DND-41 (cell line): ENCODE measurements around the gene JAKMIP1.

ENCODE experiments used
- ATAC-seq: fragments of 200-7000 bp; cut with Tn5 transposase; 3 replicates; pipeline ENCODE4 v1.9.1; 2021; ENCODE audit warnings: low read depth; ENCODE audit not compliant: insufficient read depth
- DNase-seq: peaks from one replicate; pipeline ENCODE4 v3.0.0-alpha.2; 2020
- H2AFZ ChIP-seq: 2 replicates; pipeline ENCODE4 v1.6.0; 2012; ENCODE audit warnings: low read depth, low read length
- H3K27ac ChIP-seq: 2 replicates; pipeline ENCODE4 v1.5.1; 2012; ENCODE audit warnings: low read length, inconsistent platforms
- H3K27me3 ChIP-seq: fragments of 200-600 bp; sonication (generic); 2 replicates; pipeline ENCODE4 v1.6.0; 2012; ENCODE audit warnings: low read length, mild to moderate bottlenecking, inconsistent platforms; ENCODE audit not compliant: insufficient read depth, poor library complexity
- H3K36me3 ChIP-seq: 2 replicates; pipeline ENCODE4 v1.5.1; 2012; ENCODE audit warnings: low read length, inconsistent platforms; ENCODE audit not compliant: insufficient read depth
- H3K4me1 ChIP-seq: 2 replicates; pipeline ENCODE4 v1.5.1; 2012; ENCODE audit warnings: mild to moderate bottlenecking, low read length; ENCODE audit not compliant: insufficient read depth
- H3K4me2 ChIP-seq: 2 replicates; pipeline ENCODE4 v1.6.0; 2012; ENCODE audit warnings: mild to moderate bottlenecking, moderate library complexity, low read length, inconsistent platforms; ENCODE audit not compliant: insufficient read depth
- H3K4me3 ChIP-seq, 2 experiments: fragments of 200-600 bp in 1 of 2; shearing (Covaris generic) in 1 of 2; 2 replicates each; pipeline ENCODE4 v1.5.1; 2012 to 2016; ENCODE audit warnings: inconsistent platforms in 2 of 2, low read length in 2 of 2, mild to moderate bottlenecking in 2 of 2, low read depth in 1 of 2, moderate library complexity in 1 of 2
- H3K79me2 ChIP-seq: 2 replicates; pipeline ENCODE4 v1.6.0; 2012; ENCODE audit warnings: low read length, inconsistent platforms; ENCODE audit not compliant: insufficient read depth
- H3K9ac ChIP-seq: 2 replicates; pipeline ENCODE4 v1.6.0; 2012; ENCODE audit warnings: low read depth, mild to moderate bottlenecking, inconsistent platforms, low read length, moderate library complexity
- H3K9me3 ChIP-seq: 2 replicates; pipeline ENCODE4 v1.5.1; 2012; ENCODE audit warnings: low read length, moderate library complexity, mild to moderate bottlenecking, inconsistent platforms; ENCODE audit not compliant: insufficient read depth, severe bottlenecking
- H4K20me1 ChIP-seq: 2 replicates; pipeline ENCODE4 v1.6.0; 2012; ENCODE audit warnings: low read length; ENCODE audit not compliant: insufficient read depth
- CTCF ChIP-seq: IDR thresholded peaks from 2 replicates; pipeline ENCODE4 v1.5.1; 2012; ENCODE audit warnings: borderline replicate concordance, low read length, moderate library complexity, mild to moderate bottlenecking; ENCODE audit not compliant: poor library complexity, severe bottlenecking; ENCODE audit errors: extremely low read depth
- EZH2 ChIP-seq: IDR thresholded peaks from 3 replicates; pipeline ENCODE4 v1.6.1; 2012; ENCODE audit warnings: borderline replicate concordance, low read depth, mild to moderate bottlenecking, moderate library complexity, low read length, inconsistent platforms; ENCODE audit not compliant: severe bottlenecking

JAKMIP1 gene

DNA sequence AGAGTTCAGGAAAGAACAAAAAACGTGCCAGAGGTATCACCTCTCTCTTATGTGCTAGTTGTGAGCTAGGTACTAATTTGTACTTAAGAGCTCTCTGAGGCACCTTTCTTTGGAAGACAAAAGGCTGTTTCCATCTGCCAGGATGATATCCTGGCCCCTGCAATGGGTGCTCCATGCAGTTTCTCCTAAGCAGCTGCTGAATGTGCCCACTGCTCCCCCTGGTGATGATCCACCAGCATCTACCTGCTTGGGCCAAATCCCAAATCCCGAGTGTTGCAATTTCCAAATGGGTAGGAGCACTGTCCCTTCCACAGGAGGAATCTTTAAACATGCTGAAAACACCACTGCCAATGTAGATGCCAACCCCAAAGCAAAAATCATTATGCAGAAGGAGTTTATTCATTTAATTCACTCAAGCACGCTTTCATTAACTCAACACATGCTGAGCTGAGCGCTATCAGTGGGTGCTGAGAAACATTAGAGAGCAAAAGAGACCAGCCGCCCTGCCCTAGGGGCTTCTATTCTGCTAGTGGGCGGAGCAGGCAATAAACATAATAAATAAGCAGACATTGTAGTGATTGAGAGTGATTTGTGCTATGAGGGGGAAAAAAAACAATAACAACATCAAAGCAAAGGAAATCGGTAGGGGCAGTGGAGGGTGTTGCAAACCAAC lies 112.5 kb downstream of the JAKMIP1 start:
- H3K9me3 ChIP-seq: no peaks in the 10 kb centered on the region
- no peak overlapping the region for H3K27ac ChIP-seq
- H4K20me1 ChIP-seq: no peaks in the 10 kb centered on the region
- peaks cover 10% of the 10 kb centered on the region for H3K4me1 ChIP-seq
- H2AFZ ChIP-seq: no peak overlapping the region
- H3K4me2 ChIP-seq: no peak overlapping the region
- no peak overlapping the region for H3K9ac ChIP-seq
- H3K4me3 ChIP-seq: no peak overlapping the region
- DNase-seq (no peak), ATAC-seq (no peak)
- H3K79me2 ChIP-seq: no peaks in the 10 kb centered on the region
- TF ChIP-seq CTCF (peak; percentile 48), EZH2 (no peak)
- H3K36me3 ChIP-seq: no peaks in the 10 kb centered on the region
- H3K27me3 ChIP-seq: peaks cover 3% of the 10 kb centered on the region

GRCh38 chr4:6086846-6087245 lies 113.5 kb downstream of the JAKMIP1 start:
- H3K27ac ChIP-seq: no peak overlapping the region
- no peaks in the 10 kb centered on the region for H3K9me3 ChIP-seq
- TF ChIP-seq EZH2: no peak
- TF ChIP-seq CTCF: no peak
- H3K4me2 ChIP-seq: no peak overlapping the region
- DNase-seq (no peak), ATAC-seq (no peak)
- H3K4me1 ChIP-seq: peaks cover 3% of the 10 kb centered on the region
- H3K4me3 ChIP-seq: no peak overlapping the region
- no peaks in the 10 kb centered on the region for H3K79me2 ChIP-seq
- no peak overlapping the region for H3K9ac ChIP-seq
- H3K36me3 ChIP-seq: no peaks in the 10 kb centered on the region
- H2AFZ ChIP-seq: no peak overlapping the region
- no peaks in the 10 kb centered on the region for H4K20me1 ChIP-seq
- peaks cover 3% of the 10 kb centered on the region for H3K27me3 ChIP-seq

GRCh38 chr4:6085691-6086628 lies 114.4 kb downstream of the JAKMIP1 start:
- no peaks in the 10 kb centered on the region for H3K36me3 ChIP-seq

More at GRCh38 chr4:6085691-6086628, 114.4 kb downstream of the JAKMIP1 start:
- H3K9ac ChIP-seq: no peak overlapping the region
- H4K20me1 ChIP-seq: no peaks in the 10 kb centered on the region
- H3K27me3 ChIP-seq: peaks cover 3% of the 10 kb centered on the region
- H3K4me2 ChIP-seq: no peak overlapping the region
- DNase-seq (no peak), ATAC-seq (no peak)
- H3K4me1 ChIP-seq: no peaks in the 10 kb centered on the region
- no peak overlapping the region for H3K4me3 ChIP-seq
- no peak overlapping the region for H2AFZ ChIP-seq
- no peak overlapping the region for H3K27ac ChIP-seq
- H3K79me2 ChIP-seq: no peaks in the 10 kb centered on the region
- no peak for TF ChIP-seq CTCF
- TF ChIP-seq EZH2: no peak
- H3K9me3 ChIP-seq: no peaks in the 10 kb centered on the region
